GM18517 (cell line): Measurements from ENCODE around the gene DBN1.

Experiments used
- ATAC-seq: cut with Tn5 transposase; IDR thresholded peaks from one replicate; pipeline ENCODE4 v1.9.1; 2021; ENCODE audit warnings: mild to moderate bottlenecking, moderate library complexity; ENCODE audit not compliant: unreplicated experiment

Gene DBN1

DNA sequence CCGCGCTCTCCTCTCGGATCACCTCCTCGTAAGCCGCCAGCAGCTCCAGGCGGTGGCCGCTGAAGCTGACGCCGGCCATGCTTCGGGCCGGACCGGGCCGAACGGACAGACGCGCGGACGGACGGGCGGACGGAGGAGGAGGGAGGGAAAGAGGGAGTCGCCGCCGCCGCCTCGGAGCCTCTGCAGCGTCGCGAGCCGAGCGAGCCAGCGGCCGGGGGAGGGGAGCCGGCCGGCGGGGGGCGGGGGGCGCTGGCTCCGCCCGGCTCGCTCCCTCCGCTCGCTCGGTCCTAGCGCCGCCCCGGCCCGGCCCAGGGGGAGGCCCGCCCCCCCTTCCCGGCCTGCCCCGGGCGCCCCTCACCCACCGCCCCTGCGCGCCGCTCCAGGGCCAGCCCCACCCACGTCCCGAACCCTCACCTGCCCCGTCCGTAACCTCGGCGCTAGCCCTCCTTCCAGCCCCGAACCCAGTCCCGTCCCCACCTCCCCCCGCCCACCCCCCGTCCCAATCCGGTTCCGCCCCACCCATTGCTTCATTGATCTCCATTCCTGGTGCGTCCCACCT lies at the start of gene DBN1:
DBN1 (minus strand) TSS at position 192 of the 559 bp plus-strand sequence; CDS start at position 79, 113 bp downstream.
- no peak for ATAC-seq

DNA sequence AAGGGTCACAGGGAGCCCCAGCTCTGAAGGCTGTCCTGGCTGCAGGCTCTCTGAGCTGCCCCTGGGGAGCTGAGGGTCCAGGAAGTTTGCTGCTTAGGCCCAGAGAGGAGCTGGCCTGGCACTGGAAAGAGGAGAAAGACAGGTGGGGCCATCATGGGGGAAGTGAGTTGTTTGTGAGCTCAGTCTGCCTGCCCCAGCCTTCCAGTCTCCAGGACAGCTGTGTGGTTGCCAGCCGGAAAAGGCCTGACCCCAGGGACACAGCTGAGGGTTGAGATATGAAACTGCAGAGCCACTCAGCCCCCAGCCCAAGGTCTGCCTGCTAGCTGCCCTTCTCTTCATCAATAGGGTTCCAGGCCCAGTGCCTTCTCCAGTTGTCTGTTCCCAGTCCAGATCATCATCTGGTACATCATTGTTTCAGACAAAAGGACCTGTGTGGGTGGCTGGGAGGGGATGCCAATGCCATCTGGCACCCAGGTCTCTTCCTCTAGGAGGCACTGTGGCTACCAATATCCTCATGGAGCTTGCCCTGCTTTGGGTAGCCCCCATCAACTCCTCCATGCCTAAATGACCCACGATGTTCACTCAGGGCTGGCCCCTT lies 47.6 kb upstream of the DBN1 start:
- no peak for ATAC-seq

DNA sequence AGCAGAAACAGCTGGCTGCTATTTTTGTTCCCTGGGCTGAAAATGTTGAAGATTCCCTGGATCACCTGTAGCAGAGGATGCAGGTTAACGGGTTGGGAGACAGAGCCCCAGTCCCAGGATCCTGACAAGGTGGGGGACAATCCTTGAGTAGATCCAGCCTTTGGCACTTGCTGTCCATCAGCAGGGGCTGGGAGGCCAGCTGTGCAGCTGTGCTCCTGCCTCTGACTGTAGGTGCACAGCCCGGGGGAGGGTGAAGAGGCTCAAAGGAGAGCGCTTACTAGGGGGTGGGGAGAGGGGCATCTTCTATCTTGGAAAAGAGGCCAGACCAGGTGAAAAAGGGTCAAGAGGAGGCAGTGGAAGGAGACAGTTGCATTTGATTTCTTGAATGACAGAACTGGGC lies 46.8 kb upstream of the DBN1 start:
- no peak for ATAC-seq

DNA sequence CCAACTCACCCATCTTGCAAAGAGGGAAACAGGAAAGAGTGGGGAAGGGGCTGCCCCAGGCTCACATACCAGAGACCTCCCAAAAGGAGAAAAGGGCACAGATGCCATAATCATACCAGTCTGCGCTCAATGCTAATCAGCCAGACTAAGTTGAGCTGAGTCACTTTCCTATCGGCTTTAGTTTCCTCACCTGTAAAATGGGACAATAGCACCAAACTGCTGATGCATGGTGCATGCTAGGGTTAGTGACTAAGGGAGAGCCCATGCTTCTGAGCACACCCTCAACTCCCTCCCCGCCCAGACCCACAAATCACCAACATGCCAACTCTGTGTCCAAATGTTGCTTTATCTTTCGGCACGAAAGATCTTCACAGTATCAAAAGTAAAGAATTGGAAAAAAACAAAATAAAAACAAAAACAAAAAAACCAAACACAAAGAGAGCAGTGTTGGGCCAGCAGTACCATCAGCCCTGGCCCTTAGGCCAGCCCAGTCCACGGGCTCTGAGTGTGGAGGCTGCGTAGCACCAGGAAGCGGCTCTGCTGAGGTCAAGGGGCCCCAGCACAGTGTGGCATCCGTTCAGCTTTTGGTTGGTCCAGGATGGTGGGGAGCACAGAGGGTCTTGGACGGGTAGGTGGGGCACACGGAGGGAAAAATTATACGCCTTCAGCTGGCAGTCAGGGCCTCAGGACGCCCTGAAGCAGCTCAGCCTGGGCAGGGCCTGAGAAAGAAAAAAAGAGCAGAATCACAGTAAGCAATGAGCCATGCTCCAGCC lies 46.2 kb upstream of the DBN1 start:
- ATAC-seq, result no peak

DNA sequence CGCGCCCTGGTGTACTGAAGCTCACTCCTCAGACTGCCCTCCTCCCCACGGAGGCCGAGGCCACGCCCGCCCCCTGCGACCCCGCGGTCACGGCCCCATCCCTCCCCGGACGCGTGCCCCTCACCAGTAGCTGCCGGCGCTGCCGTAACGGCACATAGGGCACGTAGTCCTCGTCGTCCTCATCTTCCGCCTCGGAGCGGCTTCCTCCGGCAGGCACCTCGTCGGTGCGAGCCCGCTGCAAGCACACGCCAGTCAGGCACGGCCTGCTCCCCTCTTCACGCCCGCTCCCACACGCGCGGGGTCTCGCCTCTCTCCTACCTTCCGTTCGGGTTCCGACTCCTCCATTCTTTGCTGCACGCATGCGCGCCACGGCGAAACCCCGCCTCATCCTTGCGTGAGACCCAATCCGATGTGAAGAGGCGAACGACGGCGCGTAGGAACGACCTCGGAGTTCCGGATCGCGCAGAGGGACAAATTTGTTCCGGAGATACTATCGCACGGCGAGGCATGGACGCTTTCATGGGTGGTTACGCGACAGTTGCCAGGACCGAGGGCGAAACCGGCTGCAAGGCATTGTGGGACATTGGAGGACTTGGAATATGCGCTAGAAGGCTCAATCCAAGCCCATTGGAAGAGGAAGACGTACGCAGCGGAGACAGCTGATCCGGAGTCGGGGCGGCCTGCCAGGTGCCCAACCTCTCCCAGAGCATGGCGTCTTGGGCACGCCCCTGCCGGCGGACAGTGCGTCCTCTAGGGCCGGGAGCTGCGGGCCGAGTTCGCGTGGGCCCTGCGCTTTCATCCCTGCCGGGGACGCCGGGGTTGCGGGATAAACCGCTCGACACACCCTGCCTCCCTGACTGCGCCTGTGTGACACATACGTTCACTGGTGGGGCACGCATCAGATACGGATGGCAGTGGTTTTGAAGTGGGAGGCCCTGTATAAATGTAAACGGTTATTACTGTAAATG lies 43.5 kb upstream of the DBN1 start, which contains the start of gene DDX41:
DDX41 (minus strand) TSS at position 361 of the 968 bp plus-strand sequence; CDS start at position 345, 16 bp downstream.
- peak; percentile 88 for ATAC-seq

DNA sequence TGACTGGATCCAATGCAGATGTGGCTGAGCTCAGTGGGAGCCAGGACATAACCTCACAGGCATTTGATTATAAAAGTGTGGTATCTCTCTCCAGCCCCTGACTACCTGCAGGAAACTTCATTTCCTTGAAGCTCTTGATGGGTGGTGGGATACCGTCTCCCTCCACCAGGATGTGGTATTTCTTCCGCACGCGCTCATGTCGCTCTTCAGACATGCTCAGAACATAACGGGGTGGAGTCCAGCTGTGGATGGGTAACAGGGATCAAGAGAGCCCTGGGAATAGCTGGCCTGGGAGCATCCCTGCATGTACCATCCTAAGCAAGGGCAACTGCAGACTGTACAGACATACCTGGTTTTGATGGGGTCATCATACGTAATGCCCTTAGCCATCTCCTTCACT lies 42.1 kb upstream of the DBN1 start:
- ATAC-seq, result no peak

DNA sequence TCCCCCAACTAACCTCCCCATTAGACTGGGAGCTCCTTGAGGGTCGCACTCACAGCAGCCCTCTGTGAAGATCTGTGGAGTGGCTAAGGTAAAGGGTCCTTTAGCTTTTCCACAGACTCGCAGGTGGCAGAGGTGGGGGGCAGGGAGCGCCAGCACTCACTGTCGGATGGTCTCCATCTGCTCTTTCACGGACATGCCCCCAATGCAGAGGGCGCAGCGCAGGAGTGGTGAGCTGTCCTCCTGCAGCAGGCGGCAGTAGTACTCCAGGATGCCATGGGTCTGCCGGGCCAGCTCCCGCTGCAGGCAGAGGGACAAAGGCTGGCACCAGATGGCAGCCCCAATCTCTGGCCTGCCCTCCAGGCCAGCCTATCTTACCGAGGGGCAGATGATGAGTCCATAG lies 41.1 kb upstream of the DBN1 start:
- ATAC-seq, result no peak

DNA sequence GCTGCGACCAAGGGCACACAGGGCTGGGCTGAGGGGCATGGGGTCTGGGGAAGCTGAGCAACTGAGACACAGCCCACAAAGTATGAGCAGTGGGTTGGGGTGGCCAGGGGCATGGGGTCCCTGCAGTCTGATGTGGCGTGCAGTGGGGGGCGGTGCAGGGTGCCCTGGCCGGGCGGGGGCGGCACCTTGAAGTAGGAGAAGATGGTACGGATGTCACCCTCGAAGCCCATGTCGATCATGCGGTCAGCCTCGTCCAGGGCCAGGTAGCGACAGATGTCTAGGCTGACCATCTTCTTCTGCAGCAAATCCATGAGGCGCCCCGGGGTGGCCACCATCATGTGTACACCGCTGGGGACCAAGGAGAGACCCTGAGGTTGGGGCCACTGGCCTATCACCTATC lies 40.1 kb upstream of the DBN1 start:
- no peak for ATAC-seq

DNA sequence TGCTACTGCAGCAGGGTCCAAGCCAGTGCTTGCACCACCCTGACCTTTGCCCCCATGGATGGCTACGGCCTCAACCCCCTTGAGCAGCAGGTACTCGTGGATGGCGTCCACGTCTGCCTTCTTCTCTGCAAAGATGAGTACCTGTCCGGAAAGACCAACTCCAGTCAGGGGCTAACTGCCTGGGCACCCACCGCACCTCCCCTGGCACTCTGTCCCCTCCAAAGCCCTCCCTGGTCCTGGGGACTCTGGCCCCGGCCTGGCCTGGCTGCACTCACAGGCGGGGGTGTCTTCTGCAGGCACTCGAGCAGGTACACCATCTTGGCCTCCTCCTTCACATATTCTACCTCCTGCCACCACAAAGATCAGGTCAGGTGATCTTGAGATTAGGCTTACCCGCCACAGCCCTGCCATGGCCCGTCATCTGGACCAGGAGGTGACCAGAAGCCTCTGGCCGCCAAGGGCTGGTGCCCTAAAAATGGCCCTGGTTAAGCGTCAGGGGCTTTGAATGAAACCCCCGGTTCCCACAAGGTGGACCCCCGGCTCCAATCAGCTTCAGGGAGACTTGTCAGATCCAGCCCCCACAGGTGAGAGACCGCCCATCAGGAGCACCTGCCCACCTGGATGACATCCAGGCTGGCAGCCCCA lies 39.4 kb upstream of the DBN1 start:
- ATAC-seq, result no peak

DNA sequence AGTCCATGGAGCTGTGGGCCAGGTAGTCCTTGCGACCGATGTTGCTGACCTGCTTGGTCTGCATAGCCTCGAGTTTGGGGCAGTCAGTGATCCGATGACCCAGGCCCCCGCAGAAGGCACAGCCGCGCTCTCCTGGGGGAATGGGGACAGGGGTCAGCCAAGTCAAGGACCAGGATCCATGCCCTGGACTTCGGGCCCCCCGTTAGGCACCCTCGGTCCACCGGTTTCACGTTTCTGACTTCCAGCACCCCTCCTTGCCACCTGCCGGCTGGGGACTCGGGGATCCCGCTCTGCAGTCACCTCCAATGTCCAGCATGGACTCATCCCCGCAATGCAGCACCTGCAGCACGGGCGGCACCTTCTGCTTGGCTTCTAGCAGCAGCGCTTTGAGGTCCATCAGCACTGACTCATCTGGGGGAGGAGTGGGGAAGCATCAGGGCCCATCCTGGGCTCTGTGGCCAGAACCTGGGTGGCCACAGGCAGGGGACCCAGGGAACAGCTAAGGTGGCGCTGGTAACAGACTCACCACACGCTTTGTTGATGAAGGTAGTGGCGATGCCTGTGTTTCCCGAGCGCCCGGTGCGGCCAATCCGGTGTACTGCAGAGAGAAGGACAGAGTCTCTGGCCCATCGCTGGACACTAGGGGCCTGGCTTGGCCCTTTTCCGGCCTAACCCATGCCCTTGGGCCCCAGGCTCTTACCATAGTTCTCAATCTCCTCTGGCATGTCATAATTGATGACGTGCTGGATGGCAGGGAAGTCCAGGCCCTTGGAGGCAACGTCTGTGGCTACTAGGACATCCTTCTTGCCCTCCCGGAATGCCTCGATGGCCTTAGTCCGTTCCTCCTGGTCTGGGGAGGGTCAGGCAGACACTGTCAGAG lies 38.6 kb upstream of the DBN1 start:
- ATAC-seq, result no peak

DNA sequence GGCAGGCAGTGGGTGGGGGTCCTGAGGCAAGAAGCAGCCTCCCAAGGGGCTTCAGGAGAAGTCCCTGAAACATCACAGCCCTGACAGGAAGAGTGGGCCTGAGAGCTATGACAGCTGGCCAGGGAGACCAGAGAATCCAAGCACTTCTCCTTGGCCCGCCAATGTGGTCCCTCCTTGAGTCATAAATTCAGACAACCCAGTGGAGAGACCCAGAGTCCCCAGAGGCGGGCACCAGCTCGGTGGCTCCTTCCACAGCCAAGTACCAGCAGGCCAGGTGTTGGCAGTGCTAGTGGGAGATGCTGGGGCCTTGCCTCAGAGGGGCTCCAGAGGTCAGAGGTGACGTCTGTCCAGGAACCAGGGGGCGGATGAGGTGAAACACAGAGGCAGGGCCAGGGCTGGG lies 37.7 kb upstream of the DBN1 start:
- ATAC-seq, result no peak

DNA sequence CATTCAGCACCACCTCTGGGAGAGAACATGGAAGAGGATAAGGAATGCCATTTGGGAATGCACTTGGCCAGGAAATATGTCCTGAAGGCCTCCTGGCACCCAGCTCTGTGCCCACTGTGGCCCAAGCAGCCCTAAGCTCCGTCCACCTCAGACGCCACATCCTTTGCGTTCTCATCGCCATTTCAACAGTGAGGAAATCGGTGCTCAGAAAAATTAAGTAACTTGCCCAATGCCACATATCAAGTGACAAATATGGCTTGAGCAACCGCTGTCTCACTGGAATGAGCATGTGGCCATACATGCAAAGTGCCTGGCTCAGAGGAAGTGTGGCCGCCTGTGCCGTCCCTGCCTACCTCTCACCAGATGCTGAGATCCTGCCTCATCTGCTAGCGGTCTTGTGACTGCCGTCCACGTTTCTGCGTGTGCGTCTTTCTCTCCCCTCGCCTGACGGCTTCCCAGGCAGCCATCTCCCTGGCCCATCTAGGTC lies 37.2 kb upstream of the DBN1 start:
- ATAC-seq, result peak; percentile 33

DNA sequence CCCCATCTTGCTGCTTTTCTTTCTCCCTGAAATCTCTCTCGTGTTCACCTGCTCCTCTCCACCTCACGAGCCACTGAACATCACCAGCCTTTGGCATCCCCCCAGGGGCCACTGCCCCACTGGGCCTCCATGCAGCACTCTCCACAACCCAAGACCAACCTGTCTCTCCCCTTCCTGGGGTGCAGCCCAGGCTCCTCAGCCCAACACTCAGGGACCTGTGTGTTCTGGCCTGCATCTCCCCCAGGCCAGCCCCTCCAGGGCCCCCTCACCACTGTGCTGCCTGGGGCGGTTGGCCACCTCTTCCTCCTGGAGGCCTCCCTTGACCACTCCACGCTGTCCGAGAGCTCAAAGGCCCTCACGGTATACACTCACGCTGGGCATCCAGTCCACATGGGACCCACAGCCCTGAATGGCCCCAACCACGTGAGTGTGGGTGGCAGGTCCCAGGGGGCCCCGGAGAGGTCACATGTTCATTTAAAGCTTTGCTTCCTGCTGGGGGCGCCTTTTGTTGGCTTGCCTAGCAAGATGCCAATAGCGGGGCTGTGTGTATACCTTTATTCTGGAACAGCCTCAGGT lies 36.6 kb upstream of the DBN1 start:
- ATAC-seq, result peak; percentile 40

DNA sequence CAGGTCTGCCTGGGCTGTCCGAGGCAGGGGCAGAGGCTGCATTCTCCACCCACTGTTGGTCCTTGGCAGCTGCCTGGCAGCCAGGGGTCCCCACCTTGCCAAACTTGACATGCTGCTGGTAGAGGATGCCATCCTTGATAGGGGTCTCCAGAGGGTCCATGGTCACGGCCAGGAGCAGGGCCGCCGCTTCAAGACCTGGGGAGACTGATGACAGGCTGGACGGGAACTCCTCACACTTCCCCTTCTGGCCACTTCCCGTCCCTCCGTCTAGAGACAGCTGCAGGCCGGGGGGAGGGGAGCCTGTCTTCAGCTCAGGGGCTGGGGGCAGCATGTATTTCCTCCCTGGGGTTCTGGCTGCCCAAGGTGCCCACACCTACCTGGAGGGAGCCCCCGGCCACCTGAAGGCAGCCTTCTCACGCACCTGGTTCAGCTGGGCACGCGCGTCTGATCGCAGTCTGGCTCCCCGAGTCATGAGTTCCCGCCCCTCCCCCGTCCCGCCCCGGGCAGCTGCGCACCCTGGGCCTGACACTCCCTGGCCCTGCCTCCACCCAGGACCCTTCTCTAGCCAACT lies 36.0 kb upstream of the DBN1 start, which contains the start of gene DOK3:
DOK3 (minus strand) TSS at position 446 of the 571 bp plus-strand sequence; CDS start at position 160, 286 bp downstream.
- ATAC-seq, result peak; percentile 15

DNA sequence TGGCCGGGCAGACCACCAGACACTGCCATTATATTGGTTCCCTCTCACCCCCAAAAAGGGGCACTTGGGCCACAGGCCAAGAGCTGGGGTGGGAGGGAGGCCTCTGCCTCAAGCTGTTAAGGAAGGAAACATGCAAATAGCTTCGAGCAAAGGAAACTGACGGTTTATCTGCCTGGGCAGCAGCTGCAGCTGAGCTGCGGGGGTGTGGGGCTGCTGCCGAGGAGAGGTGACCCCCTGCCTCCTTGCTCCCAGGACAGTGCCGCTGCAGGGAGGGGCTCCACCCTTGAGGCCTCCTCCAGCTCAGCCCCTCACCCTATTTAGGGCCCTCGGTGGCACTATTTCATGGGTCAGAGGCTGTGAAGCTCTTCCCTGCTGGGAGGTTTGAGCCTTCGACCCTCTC lies 35.4 kb upstream of the DBN1 start:
- ATAC-seq, result peak; percentile 37

DNA sequence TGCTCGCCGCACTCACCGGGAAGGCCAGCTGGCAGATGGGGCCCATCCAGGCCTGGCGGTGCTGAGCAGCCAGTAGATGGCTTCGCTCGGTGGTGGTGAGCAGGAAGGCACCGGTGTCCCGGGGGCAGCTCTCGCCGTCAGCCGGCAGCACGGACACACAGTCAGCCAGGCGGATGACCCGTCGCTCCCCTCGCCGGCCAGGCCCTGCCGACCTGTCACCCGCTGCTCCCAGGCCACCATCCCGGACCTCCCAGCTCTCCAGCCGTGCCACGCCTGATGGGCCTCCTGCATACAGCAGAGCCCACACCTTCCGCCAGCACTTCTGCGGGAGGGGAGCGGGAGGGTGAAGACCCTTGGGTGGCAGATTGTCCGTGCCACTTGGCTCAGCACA lies 34.8 kb upstream of the DBN1 start:
- ATAC-seq, result no peak

DNA sequence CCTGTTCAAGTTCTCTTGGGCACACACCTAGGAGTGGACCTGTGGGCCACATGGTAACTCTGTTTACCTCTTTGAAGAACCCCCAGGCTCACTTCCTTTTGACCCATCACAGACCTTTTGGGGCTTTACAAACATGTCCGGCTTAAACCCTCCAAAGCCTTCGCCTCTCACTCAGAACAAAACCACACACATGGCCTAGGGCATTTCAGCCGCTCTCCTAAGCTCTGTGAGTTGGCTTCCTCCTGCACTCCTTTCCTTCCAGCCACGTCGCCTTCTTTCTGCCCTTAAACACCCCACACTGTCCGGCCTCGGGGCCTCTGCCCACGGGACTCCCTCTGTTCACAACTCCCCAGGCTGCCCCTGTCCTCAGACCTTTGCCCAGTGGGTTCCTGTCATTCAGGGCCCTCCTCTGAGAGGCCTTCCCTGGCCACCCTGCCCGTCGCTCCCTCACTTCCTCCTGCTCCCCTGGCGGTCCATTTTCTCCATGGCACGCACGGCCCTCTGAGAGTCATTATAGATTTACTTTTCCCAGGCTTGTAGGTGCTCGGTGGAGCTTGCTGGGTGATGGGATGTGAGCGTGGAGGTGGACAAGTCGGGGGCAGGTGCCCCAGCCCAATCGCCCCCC lies 34.3 kb upstream of the DBN1 start:
- no peak for ATAC-seq

DNA sequence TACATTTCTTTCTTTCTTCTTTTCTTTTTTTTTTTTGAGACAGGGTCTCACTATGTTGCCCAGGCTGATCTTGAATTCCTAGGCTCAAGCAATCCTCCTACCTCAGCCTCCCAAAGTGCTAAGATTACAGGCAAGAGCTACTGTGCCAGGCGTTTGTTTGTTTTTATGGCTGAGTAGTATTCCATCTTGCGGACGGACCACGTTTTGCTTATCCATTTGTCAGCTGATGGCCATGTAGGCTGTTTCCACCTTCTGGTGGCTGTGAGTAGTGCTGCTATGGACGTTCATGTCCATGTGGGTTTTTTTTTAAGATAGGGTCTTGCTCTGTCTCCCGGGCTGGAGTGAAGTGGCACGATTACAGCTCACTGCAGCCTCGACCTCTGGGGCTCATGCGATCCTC lies 33.7 kb upstream of the DBN1 start:
- ATAC-seq, result no peak
